Common myeloid progenitor, CD34-positive (primary cell): Measurements from ENCODE around the gene COL23A1.

Source experiments
- CTCF ChIA-PET: fragments of 350-600 bp; sonication (Branson Sonifier 250); formaldehyde crosslinking; loops from one replicate; lab custom pipeline; 2021; ENCODE audit warnings: antibody characterized with exemption; lab: Charles Lee
- POLR2A ChIA-PET: fragments of 350-600 bp; sonication (Branson Sonifier 250); formaldehyde crosslinking; loops from one replicate; lab custom pipeline; 2021; ENCODE audit warnings: antibody characterized with exemption; lab: Charles Lee
- DNase-seq, 3 donors: peaks; one replicate each; pipeline versions ENCODE4 v3.0.0 to v3.0.0-alpha.2; 2013
- H3K27ac ChIP-seq, 2 experiments: 1 replicate in 1 of 2; 2 replicates in 1 of 2; pipeline ENCODE4 v1.7.0; 2013; ENCODE audit warnings: inconsistent platforms in 2 of 2, low read length in 2 of 2, mild to moderate bottlenecking in 2 of 2, low read depth in 1 of 2, moderate library complexity in 1 of 2; ENCODE audit not compliant: severe bottlenecking in 2 of 2, insufficient read depth in 1 of 2, poor library complexity in 1 of 2
- H3K27me3 ChIP-seq, 5 experiments: replicated peaks in 2 of 5; 1 replicate in 3 of 5; 2 replicates in 2 of 5; pipeline versions ENCODE4 v1.6.1 to v1.7.0; 2013; ENCODE audit warnings: low read length in 4 of 5, mild to moderate bottlenecking in 2 of 5, moderate library complexity in 2 of 5, inconsistent platforms in 1 of 5; ENCODE audit not compliant: insufficient read depth in 5 of 5, control insufficient read depth in 4 of 5
- H3K36me3 ChIP-seq, 4 experiments: 1 replicate in 2 of 4; 2 replicates in 2 of 4; pipeline versions ENCODE4 v1.6.1 to v1.7.0; 2013; ENCODE audit warnings: low read length in 3 of 4, control low read depth in 1 of 4, mild to moderate bottlenecking in 1 of 4; ENCODE audit not compliant: control insufficient read depth in 4 of 4, insufficient read depth in 4 of 4
- H3K4me1 ChIP-seq, 4 experiments: 1 replicate in 3 of 4; 2 replicates in 1 of 4; pipeline versions ENCODE4 v1.6.1 to v1.7.1; 2013; ENCODE audit warnings: low read length in 3 of 4, mild to moderate bottlenecking in 3 of 4, control low read depth in 1 of 4, inconsistent platforms in 1 of 4, moderate library complexity in 1 of 4; ENCODE audit not compliant: control insufficient read depth in 4 of 4, insufficient read depth in 4 of 4; ENCODE audit errors: control extremely low read depth in 1 of 4
- H3K4me3 ChIP-seq, 7 experiments: 1 replicate in 4 of 7; 2 replicates in 3 of 7; pipeline versions ENCODE4 v1.5.1 to v1.7.0; 2013; ENCODE audit warnings: mild to moderate bottlenecking in 7 of 7, low read length in 6 of 7, moderate library complexity in 6 of 7, inconsistent platforms in 2 of 7, low read depth in 2 of 7, control low read depth in 1 of 7; ENCODE audit not compliant: insufficient read depth in 4 of 7, control insufficient read depth in 1 of 7; ENCODE audit errors: extremely low read depth in 1 of 7
- H3K9me3 ChIP-seq, 5 experiments: 1 replicate in 4 of 5; 2 replicates in 1 of 5; pipeline versions ENCODE4 v1.6.1 to v1.7.1; 2013; ENCODE audit warnings: low read length in 4 of 5, mild to moderate bottlenecking in 2 of 5, inconsistent platforms in 1 of 5, low read depth in 1 of 5, moderate library complexity in 1 of 5; ENCODE audit not compliant: control insufficient read depth in 4 of 5, insufficient read depth in 2 of 5; ENCODE audit errors: control extremely low read depth in 1 of 5
- WGBS: methylation state at CpG from one replicate; pipeline ENCODE4 v1.1.5; 2013; ENCODE audit not compliant: insufficient coverage; 5-methylcytosine and 5-hydroxymethylcytosine counted together

COL23A1 gene

GRCh38 chr5:178387856-178388190 is 202.4 kb downstream of the COL23A1 start:
- Histone ChIP-seq H3K4me3 (no peak overlapping the region), H3K4me1 (peaks cover 0 to 1% (median 0%) of the 10 kb centered on the region in 4 experiments), H3K9me3 (peaks cover 0 to under 1% (median 0%) of the 10 kb centered on the region in 5 experiments), H3K27me3 (peaks cover 0 to 26% (median 9%) of the 10 kb centered on the region in 5 experiments), H3K36me3 (no peaks in the 10 kb centered on the region), H3K27ac (no peak overlapping the region)
- ChIA-PET POLR2A (no interaction called here), CTCF (no interaction called here)
- WGBS: 96% methylated on average over 7 of the region's 7 CpGs
- no peak for DNase-seq

GRCh38 chr5:178387061-178387855 is 202.9 kb downstream of the COL23A1 start:
- DNase-seq: no peak
- CTCF ChIA-PET: no interaction called here
- Histone ChIP-seq H3K27ac (no peak overlapping the region), H3K4me1 (no peaks in the 10 kb centered on the region), H3K9me3 (no peaks in the 10 kb centered on the region), H3K27me3 (peaks cover 0 to 26% (median 9%) of the 10 kb centered on the region in 5 experiments), H3K4me3 (no peak overlapping the region), H3K36me3 (no peaks in the 10 kb centered on the region)
- WGBS: 91% methylated on average over 14 of the region's 20 CpGs
- POLR2A ChIA-PET: no interaction called here

DNA sequence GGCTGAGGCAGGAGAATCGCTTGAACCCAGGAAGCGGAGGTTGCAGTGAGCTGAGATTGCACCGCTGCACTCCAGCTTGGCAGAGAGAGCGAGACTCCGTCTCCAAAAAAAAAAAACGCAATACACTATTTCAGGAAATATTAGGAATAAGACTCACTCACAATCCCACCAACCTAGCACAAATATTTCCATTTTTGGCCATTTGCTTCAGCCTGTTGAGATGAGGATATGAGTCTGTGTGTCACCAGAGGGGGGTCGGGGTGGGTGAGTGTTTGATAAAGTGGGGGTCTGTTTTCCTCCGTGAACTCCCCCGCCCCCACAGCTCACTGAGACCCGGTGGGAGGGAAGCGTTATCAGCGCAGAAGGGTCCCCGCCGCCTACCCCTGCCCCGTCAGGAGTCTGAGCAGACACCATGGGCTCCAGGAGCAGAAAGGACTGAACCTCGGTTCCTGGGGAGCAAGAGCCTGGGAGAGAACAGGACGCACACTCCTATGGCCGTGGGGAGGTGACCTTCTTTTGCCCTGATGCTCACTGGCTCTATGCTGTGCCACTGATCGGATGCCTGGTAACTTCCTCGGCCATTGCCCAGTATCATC is 203.8 kb downstream of the COL23A1 start:
- no peaks in the 10 kb centered on the region for H3K9me3 ChIP-seq
- H3K36me3 ChIP-seq: no peaks in the 10 kb centered on the region
- ChIA-PET POLR2A (no interaction called here), CTCF (no interaction called here)
- peaks cover 0 to 26% (median 9%) of the 10 kb centered on the region in 5 experiments for H3K27me3 ChIP-seq
- H3K4me3 ChIP-seq: no peak overlapping the region
- 93% methylated on average over 17 of the region's 20 CpGs for WGBS
- no peak overlapping the region for H3K27ac ChIP-seq
- no peak for DNase-seq
- H3K4me1 ChIP-seq: no peaks in the 10 kb centered on the region

DNA sequence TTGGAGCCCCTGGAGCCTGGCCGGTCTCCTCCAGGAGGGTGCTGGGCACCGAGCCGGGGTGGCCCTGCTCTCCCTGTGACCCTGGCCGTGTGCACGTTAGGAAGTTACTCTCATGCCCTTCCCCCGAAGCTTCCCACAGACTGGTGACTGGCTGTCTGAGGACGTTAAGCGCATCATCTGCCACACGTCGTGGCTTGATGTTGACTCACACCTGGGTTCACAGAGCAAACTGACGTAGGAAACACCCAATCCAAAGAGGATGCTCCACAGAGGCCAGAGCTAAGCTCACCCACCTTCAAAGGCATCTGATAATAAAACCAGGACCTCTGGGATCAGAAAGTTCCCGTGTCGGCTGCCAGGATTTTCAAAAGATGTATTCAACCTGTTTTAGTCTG is 204.7 kb downstream of the COL23A1 start:
- no peak overlapping the region for H3K4me3 ChIP-seq
- 86% methylated on average over 13 of the region's 13 CpGs for WGBS
- CTCF ChIA-PET: no interaction called here
- H3K27me3 ChIP-seq: peaks cover 0 to 26% (median 9%) of the 10 kb centered on the region in 5 experiments
- H3K27ac ChIP-seq: no peak overlapping the region
- POLR2A ChIA-PET: no interaction called here
- H3K36me3 ChIP-seq: no peaks in the 10 kb centered on the region
- DNase-seq: no peak
- H3K4me1 ChIP-seq: no peaks in the 10 kb centered on the region
- no peaks in the 10 kb centered on the region for H3K9me3 ChIP-seq

DNA sequence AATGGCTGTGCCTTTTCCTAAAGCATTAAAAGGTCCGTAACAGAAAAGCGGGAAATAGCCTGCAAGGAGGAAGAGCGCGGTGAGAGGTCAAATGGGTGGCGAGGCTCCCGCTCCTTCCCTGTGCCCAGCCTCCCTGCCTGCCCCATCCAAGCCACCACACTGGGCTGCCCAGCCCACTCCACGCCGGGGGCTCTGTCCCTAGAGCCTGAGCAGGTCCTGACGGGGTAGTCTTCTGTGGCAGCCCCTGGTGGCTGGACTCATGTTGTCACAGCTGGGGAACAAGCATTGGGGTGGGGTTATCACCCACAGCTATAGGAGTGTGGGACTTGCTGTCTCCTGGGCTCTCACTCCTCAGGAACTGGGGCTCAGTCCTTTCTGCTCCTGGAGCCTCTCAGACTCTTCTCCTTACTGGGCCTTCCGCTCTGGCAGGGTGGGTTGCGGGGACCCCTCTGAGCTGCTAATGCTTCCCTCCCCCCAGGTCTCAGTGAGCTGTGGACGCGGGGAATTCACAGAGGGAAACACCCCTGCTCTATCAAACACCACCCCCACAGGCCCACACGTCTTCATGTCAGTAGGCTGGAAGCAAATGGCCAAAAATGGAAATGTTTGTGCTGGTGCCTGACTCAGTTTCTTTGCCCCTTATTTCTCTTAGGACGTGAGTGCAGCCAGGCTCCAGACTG is 205.2 kb downstream of the COL23A1 start:
- POLR2A ChIA-PET: no interaction called here
- 92% methylated on average over 11 of the region's 15 CpGs for WGBS

DNA sequence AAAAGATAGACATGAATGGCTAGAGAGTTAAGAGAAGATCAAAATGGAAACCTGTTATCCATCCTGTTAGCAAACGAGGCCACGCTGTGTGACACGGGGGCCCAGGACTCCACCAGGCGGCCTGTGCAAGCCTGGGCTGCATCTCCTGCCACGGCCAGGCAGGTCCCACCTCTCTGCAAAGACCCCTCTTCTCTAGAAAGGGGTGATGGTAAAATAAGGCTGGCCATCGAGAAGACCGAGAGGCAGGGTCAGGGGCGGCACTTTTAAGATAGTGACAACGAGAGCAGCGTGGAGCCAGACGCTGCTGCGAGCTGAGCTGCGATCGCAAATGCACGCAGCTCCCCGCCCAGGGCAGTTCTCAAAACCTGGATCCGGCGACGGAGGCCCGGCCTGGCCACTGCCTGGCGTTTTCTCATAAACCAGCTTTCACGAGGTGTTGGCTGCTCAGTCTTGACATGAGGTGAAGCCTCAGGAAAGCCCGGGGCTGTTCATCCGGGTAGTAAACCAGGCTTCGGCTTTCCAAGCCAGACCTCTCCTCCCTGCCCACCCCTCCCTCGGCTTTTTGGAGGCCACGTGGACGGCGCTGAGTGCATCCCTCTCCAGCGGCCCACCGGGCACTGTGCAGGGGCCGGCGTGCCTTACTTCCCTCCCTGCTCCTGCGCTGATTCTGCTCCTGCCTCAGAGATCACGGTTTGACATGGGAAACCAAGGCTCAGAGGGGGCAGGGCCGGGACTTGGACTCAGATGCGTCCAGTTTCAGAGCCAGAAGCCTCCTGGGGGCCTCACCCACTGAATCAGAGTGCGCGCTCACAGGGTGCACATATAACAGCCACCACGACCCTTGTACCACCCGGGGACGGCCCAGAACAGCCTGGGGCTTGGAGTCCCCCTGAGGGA is 206.0 kb downstream of the COL23A1 start:
- no peaks in the 10 kb centered on the region for H3K9me3 ChIP-seq
- H3K36me3 ChIP-seq: no peaks in the 10 kb centered on the region
- H3K27me3 ChIP-seq: peaks cover 0 to 26% (median 9%) of the 10 kb centered on the region in 5 experiments
- H3K27ac ChIP-seq: no peak overlapping the region
- WGBS: 63% methylated on average over 38 of the region's 42 CpGs
- POLR2A ChIA-PET: no interaction called here
- CTCF ChIA-PET: no interaction called here
- H3K4me1 ChIP-seq: no peaks in the 10 kb centered on the region
- peak in 2 of 3 donors; percentile 12 to 14 for DNase-seq
- H3K4me3 ChIP-seq: no peak overlapping the region

More for the DNA sequence above, 205.2 kb downstream of the COL23A1 start:
- Histone ChIP-seq H3K4me3 (no peak overlapping the region), H3K36me3 (no peaks in the 10 kb centered on the region), H3K27me3 (peaks cover 0 to 26% (median 9%) of the 10 kb centered on the region in 5 experiments), H3K27ac (no peak overlapping the region), H3K9me3 (no peaks in the 10 kb centered on the region), H3K4me1 (no peaks in the 10 kb centered on the region)
- DNase-seq: no peak
- CTCF ChIA-PET: no interaction called here
